Measurements from ENCODE around the gene ATG7. TPM values are rescaled to one million over a fixed set of nuclear protein-coding genes. Genes with fewer than 3 reads are reported as not detected.
"Not testable (repeated sequence)": the region's sequence is repeated elsewhere in the genome, so short reads cannot be mapped to it uniquely, and the experiment has no call there.

Gene ATG7
- polyA plus RNA-seq, 2 of the 4 experiments (the other 2 are of a cell fraction), result 27.2 to 41.2 TPM

DNA sequence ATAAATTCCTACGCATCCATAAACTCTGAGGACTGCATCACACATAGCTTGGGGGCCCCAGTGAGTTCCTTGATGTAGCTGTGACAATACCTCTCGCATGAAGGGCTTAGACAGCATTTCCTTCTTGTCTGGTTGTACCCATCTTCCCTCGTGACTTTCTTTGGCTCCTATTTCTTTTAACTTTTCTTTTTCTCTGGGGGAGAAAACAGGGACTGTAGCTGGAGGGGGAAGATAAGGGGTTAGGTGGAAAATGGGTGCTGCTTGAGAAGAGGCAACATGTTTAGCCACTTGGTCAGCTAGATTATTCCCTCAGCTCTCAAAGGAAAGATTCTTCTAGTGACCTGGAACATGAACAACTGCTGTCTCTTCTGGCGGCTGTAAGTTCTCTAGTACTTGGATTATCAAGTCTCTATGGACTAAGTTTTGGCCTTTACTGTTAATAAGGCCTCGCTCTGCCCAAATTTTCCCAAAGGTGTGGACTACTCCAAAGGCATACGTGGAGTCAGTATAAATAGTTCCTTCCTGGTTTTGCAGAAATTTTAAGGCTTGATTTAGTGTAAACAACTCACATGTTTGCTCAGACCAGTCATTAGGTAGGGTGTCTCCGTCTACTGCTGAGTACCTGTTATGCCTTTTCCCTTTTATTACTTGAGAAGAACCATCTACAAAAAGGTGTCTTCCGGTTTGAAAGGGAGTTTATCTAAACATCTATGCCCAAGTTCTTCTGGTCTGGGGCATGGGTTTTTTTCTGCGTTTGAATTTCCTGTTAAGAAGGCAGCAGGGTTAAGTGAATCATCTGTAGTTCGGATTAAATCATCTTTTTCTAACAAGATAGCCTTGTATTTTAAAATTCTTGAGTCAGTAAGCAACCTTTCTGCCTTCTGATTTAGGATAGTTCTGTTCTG, 21.0 kb upstream of the ATG7 start:
- no peak for TF ChIP-seq ZSCAN20 (CRISPR knock-in tag; IDR thresholded peaks at IDR 0.05)
- DNase-seq (ENCODE audit: low read depth in 1 of 2, low spot score in 1 of 2) (no peak), ATAC-seq (no peak), FAIRE-seq (no peak)
- no peak overlapping the region for H3K4me2 ChIP-seq
- no peak overlapping the region for H3K27ac ChIP-seq
- H3K9me3 ChIP-seq, result no peaks in the 10 kb centered on the region
- ChIA-PET CTCF (no interaction called here), POLR2A (no interaction called here)
- H3K4me3 ChIP-seq, result no peak overlapping the region
- 70% methylated on average over 10 of the region's 10 CpGs for WGBS (ENCODE audit: missing lambda C conversion rate)
- H3K4me1 ChIP-seq, result peaks cover 9% of the 10 kb centered on the region; the same call in 1 of the 3 replicates

DNA sequence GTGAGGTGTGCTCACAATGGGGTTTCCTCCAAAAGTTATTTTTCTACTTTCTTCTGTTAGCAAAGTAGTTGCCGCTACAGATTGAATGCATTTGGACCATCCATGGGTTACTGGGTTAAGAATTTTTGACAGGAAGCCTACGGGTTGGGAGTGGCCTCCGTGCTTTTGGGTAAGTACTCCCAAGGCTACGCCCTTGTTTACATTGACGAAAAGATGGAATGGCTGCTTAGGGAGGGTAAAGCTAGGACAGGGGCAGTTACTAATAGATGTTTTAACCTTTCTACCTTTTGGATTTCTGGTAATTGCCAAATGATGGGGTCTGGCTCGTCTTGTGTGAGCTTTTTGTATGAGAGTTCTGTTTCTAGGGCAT, 20.4 kb upstream of the ATG7 start:
- no peak for TF ChIP-seq PHF8 (IDR thresholded peaks at IDR 0.05; ENCODE audit: borderline replicate concordance, low read depth)
- TF ChIP-seq ZSCAN20 (CRISPR knock-in tag; IDR thresholded peaks at IDR 0.05), result no peak
- no peak for TF ChIP-seq FOXS1 (CRISPR knock-in tag; IDR thresholded peaks at IDR 0.05)
- no peak for TF ChIP-seq NPAS2 (CRISPR knock-in tag; IDR thresholded peaks at IDR 0.05; ENCODE audit: borderline replicate concordance)
- TF ChIP-seq MAFK (IDR thresholded peaks at IDR 0.05; ENCODE audit: partially characterized antibody), result no peak
- TF ChIP-seq CBX2 (IDR thresholded peaks at IDR 0.05; ENCODE audit: borderline replicate concordance, low read depth), result no peak
- WGBS (ENCODE audit: missing lambda C conversion rate), result 71% methylated on average over 6 of the region's 6 CpGs
- ChIA-PET POLR2A (no interaction called here), CTCF (no interaction called here)
- H3K4me2 ChIP-seq, result no peak overlapping the region
- no peak overlapping the region for H3K27ac ChIP-seq
- H3K9me3 ChIP-seq, result no peaks in the 10 kb centered on the region
- no peak for DNase-seq (ENCODE audit: low read depth in 1 of 2, low spot score in 1 of 2)
- 0 out of 3 replicates have a peak, but pooled peaks cover 3% of the 10 kb centered on the region for H3K4me1 ChIP-seq
- ATAC-seq, result no peak
- no peak for FAIRE-seq
- no peak overlapping the region for H3K4me3 ChIP-seq

DNA sequence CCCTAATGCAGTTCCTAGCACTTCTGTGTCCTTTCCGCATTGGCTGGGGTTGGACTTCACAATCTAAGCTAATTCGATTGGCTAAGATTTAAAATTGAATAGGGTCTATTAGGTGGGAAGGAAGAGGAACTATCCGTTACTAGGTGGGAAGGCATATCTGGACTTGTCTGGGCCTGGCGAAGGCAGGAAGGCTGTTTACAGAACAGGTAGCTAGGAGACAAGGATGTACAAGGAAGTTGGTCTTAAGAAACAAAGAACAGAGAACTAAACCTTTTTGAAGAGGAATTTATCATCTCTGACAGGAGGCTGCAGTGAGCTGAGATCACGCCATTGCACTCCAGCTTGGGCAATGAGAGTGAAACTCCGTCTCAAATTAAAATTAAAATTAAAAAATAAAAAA, 17.3 kb upstream of the ATG7 start:
- H3K27ac ChIP-seq, result no peak overlapping the region
- DNase-seq (ENCODE audit: low read depth in 1 of 2, low spot score in 1 of 2) (no peak), FAIRE-seq (no peak), ATAC-seq (no peak)
- H3K9me3 ChIP-seq, result no peaks in the 10 kb centered on the region
- H3K4me2 ChIP-seq, result no peak overlapping the region
- 84% methylated on average over 6 of the region's 6 CpGs for WGBS (ENCODE audit: missing lambda C conversion rate)
- 0 out of 3 replicates have a peak, but pooled peaks cover 3% of the 10 kb centered on the region for H3K4me1 ChIP-seq
- POLR2A ChIA-PET, result interaction anchor here (0.9 kb wide), 1 partner anchor 17 kb away, joined by 4 read pairs; no protein-coding TSS in a partner anchor
- H3K4me3 ChIP-seq, result no peak overlapping the region
- CTCF ChIA-PET, result interaction anchor here (0.6 to 1.1 kb wide), 4 partner anchors 19 to 100 kb away, joined by 3 to 5 read pairs (median 3); partner anchors contain the start of gene HRH1
- TF ChIP-seq, protein P1, sequence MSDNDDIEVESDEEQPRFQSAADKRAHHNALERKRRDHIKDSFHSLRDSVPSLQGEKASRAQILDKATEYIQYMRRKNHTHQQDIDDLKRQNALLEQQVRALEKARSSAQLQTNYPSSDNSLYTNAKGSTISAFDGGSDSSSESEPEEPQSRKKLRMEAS (IDR thresholded peaks at IDR 0.05), result no peak
- TF ChIP-seq ZNF302 (CRISPR knock-in tag; IDR thresholded peaks at IDR 0.05) (no peak), ZC3H11A (IDR thresholded peaks at IDR 0.05) (no peak), EP300 (IDR thresholded peaks at IDR 0.05) (no peak)
- TF ChIP-seq, protein P2, sequence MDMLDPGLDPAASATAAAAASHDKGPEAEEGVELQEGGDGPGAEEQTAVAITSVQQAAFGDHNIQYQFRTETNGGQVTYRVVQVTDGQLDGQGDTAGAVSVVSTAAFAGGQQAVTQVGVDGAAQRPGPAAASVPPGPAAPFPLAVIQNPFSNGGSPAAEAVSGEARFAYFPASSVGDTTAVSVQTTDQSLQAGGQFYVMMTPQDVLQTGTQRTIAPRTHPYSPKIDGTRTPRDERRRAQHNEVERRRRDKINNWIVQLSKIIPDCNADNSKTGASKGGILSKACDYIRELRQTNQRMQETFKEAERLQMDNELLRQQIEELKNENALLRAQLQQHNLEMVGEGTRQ (IDR thresholded peaks at IDR 0.05), result no peak

DNA sequence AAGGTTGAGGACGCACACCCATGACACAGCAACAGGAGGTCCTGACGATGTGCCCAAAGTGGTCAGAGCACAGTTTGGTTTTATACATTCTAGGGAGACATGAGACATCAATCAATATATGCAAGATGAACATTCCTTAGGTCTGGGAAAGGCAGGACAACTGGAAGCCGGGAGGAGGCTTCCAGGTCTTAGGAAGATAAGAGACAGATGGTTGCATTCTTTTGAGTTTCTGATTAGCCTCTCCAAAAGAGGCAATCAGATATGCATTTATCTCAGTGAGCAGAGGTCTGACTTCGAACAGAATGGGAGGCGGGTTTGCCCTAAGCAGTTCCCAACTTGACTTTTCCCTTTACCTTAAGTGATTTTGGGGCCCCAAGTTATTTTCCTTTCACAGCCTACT, 16.7 kb upstream of the ATG7 start:
- H3K27ac ChIP-seq; H3K9me3 ChIP-seq; ATAC-seq; DNase-seq (ENCODE audit: low read depth in 1 of 2, low spot score in 1 of 2); H3K4me2 ChIP-seq; H3K4me1 ChIP-seq; FAIRE-seq; H3K4me3 ChIP-seq: not testable (repeated sequence)
- 94% methylated on average over 5 of the region's 5 CpGs for WGBS (ENCODE audit: missing lambda C conversion rate)
- ChIA-PET CTCF (interaction anchor here (0.6 to 1.1 kb wide), 3 partner anchors 19 to 101 kb away, joined by 3 to 5 read pairs (median 3); partner anchors contain the start of gene HRH1), POLR2A (interaction anchor here (0.9 kb wide), 1 partner anchor 16 kb away, joined by 4 read pairs; no protein-coding TSS in a partner anchor)

DNA sequence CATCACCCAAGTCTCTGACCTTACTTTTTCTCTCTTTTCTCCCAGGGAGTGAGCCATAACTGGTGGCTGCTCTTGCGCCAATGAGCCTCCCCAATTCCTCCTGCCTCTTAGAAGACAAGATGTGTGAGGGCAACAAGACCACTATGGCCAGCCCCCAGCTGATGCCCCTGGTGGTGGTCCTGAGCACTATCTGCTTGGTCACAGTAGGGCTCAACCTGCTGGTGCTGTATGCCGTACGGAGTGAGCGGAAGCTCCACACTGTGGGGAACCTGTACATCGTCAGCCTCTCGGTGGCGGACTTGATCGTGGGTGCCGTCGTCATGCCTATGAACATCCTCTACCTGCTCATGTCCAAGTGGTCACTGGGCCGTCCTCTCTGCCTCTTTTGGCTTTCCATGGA, 13.2 kb upstream of the ATG7 start:
- FAIRE-seq (no peak), DNase-seq (ENCODE audit: low read depth in 1 of 2, low spot score in 1 of 2) (no peak), ATAC-seq (peak in 1 of 2 experiments; percentile 33; a peak in 1 of 6 replicates)
- Histone ChIP-seq H3K9me3 (no peaks in the 10 kb centered on the region), H3K4me3 (no peak overlapping the region), H3K4me1 (no peaks in the 10 kb centered on the region), H3K4me2 (no peak overlapping the region), H3K27ac (no peak overlapping the region)
- ChIA-PET CTCF (no interaction called here), POLR2A (no interaction called here)
- 99% methylated on average over 11 of the region's 11 CpGs for WGBS (ENCODE audit: missing lambda C conversion rate)
- no peak for TF ChIP-seq NR3C1 (IDR thresholded peaks at IDR 0.05)
- TF ChIP-seq RAD21 (conservative IDR thresholded peaks at IDR 0.05 in 1 of 2, IDR thresholded peaks at IDR 0.05 in 1 of 2), result no peak
- no peak for TF ChIP-seq TP53 (CRISPR knock-in tag; IDR thresholded peaks at IDR 0.05)
- TF ChIP-seq ZSCAN20 (CRISPR knock-in tag; IDR thresholded peaks at IDR 0.05), result no peak
- TF ChIP-seq KDM5A (IDR thresholded peaks at IDR 0.05), result no peak
- TF ChIP-seq, protein P3, sequence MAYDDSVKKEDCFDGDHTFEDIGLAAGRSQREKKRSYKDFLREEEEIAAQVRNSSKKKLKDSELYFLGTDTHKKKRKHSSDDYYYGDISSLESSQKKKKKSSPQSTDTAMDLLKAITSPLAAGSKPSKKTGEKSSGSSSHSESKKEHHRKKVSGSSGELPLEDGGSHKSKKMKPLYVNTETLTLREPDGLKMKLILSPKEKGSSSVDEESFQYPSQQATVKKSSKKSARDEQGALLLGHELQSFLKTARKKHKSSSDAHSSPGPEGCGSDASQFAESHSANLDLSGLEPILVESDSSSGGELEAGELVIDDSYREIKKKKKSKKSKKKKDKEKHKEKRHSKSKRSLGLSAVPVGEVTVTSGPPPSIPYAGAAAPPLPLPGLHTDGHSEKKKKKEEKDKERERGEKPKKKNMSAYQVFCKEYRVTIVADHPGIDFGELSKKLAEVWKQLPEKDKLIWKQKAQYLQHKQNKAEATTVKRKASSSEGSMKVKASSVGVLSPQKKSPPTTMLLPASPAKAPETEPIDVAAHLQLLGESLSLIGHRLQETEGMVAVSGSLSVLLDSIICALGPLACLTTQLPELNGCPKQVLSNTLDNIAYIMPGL (CRISPR knock-in tag; IDR thresholded peaks at IDR 0.05; ENCODE audit: borderline replicate concordance), result no peak
- TF ChIP-seq FOSB (CRISPR knock-in tag; IDR thresholded peaks at IDR 0.05), result no peak
- no peak for TF ChIP-seq JUN (IDR thresholded peaks at IDR 0.05)
- no peak for TF ChIP-seq PHF8 (IDR thresholded peaks at IDR 0.05; ENCODE audit: borderline replicate concordance, low read depth)
- no peak for TF ChIP-seq RCOR1 (IDR thresholded peaks at IDR 0.05; ENCODE audit: low read depth, low read length)
- TF ChIP-seq NFE2L2 (conservative IDR thresholded peaks at IDR 0.05; ENCODE audit: low read length), result no peak
- TF ChIP-seq, protein P1 (IDR thresholded peaks at IDR 0.05), result no peak
- no peak for TF ChIP-seq CBX8 (IDR thresholded peaks at IDR 0.05)
- no peak for TF ChIP-seq NPAS2 (CRISPR knock-in tag; IDR thresholded peaks at IDR 0.05; ENCODE audit: borderline replicate concordance)
- TF ChIP-seq MYC (IDR thresholded peaks at IDR 0.05; ENCODE audit: borderline replicate concordance, low read length), result no peak
- no peak for TF ChIP-seq HOXB13 (CRISPR knock-in tag; IDR thresholded peaks at IDR 0.05; ENCODE audit: low read depth)

All from A549 (cell line).